ENCODE measurements around the gene EFNA5.

Gene EFNA5

GRCh38 chr5:107565791-107566767 lies 104.7 kb downstream of the EFNA5 start:
- H3K27me3 ChIP-seq (ENCODE audit: insufficient read depth, low read length), result no peaks in the 10 kb centered on the region
- no peak overlapping the region for H3K9ac ChIP-seq (ENCODE audit: low read length)
- no peak overlapping the region for H3K4me3 ChIP-seq (ENCODE audit: low read depth, low read length, poor library complexity, severe bottlenecking)
- no peak overlapping the region for H2AFZ ChIP-seq (ENCODE audit: low read length)
- no peak overlapping the region for H3K27ac ChIP-seq (ENCODE audit: low read depth, low read length, poor library complexity, severe bottlenecking)
- H3K79me2 ChIP-seq (ENCODE audit: insufficient read depth, low read length), result no peaks in the 10 kb centered on the region
- H3K9me2 ChIP-seq (ENCODE audit: low read depth, low read length), result no peaks in the 10 kb centered on the region
- no peaks in the 10 kb centered on the region for H3K36me3 ChIP-seq (ENCODE audit: insufficient read depth, low read length)
- TF ChIP-seq EZH2 (IDR thresholded peaks at IDR 0.05; ENCODE audit: borderline replicate concordance, low read length) (no peak), CTCF (IDR thresholded peaks at IDR 0.05; ENCODE audit: low read length) (no peak)
- H3K4me2 ChIP-seq (ENCODE audit: low read length), result no peak overlapping the region
- no peaks in the 10 kb centered on the region for H4K20me1 ChIP-seq (ENCODE audit: insufficient read depth, low read length)
- H3K4me1 ChIP-seq (ENCODE audit: insufficient read depth, low read length, severe bottlenecking), result peaks cover 59% of the 10 kb centered on the region
- no peaks in the 10 kb centered on the region for H3K9me3 ChIP-seq (ENCODE audit: low read length)
- no peaks in the 10 kb centered on the region for H3F3A ChIP-seq (ENCODE audit: insufficient read depth, low read length)

- no peaks in the 10 kb centered on the region for H3K9me3 ChIP-seq (ENCODE audit: low read length)
- H3K79me2 ChIP-seq (ENCODE audit: insufficient read depth, low read length), result no peaks in the 10 kb centered on the region
- no peak overlapping the region for H3K27ac ChIP-seq (ENCODE audit: low read depth, low read length, poor library complexity, severe bottlenecking)
- no peaks in the 10 kb centered on the region for H3K27me3 ChIP-seq (ENCODE audit: insufficient read depth, low read length)
- peaks cover 48% of the 10 kb centered on the region for H3K4me1 ChIP-seq (ENCODE audit: insufficient read depth, low read length, severe bottlenecking)
- no peak overlapping the region for H2AFZ ChIP-seq (ENCODE audit: low read length)
- no peak for TF ChIP-seq CTCF (IDR thresholded peaks at IDR 0.05; ENCODE audit: low read length)
- TF ChIP-seq EZH2 (IDR thresholded peaks at IDR 0.05; ENCODE audit: borderline replicate concordance, low read length), result no peak
- H3F3A ChIP-seq (ENCODE audit: insufficient read depth, low read length), result no peaks in the 10 kb centered on the region
- no peaks in the 10 kb centered on the region for H3K36me3 ChIP-seq (ENCODE audit: insufficient read depth, low read length)
- H3K4me3 ChIP-seq (ENCODE audit: low read depth, low read length, poor library complexity, severe bottlenecking), result no peak overlapping the region
- H3K9me2 ChIP-seq (ENCODE audit: low read depth, low read length), result no peaks in the 10 kb centered on the region
- H3K9ac ChIP-seq (ENCODE audit: low read length), result no peak overlapping the region
- no peak overlapping the region for H3K4me2 ChIP-seq (ENCODE audit: low read length)
- no peaks in the 10 kb centered on the region for H4K20me1 ChIP-seq (ENCODE audit: insufficient read depth, low read length)
Measured at GRCh38 chr5:107564931-107565372, 105.8 kb downstream of the EFNA5 start.

- H3K79me2 ChIP-seq (ENCODE audit: insufficient read depth, low read length), result no peaks in the 10 kb centered on the region
- peaks cover 42% of the 10 kb centered on the region for H3K4me1 ChIP-seq (ENCODE audit: insufficient read depth, low read length, severe bottlenecking)
- H3K4me2 ChIP-seq (ENCODE audit: low read length), result no peak overlapping the region
Measured at GRCh38 chr5:107563959-107564544, 106.7 kb downstream of the EFNA5 start.

More at GRCh38 chr5:107563959-107564544, 106.7 kb downstream of the EFNA5 start:
- Histone ChIP-seq H3K9me2 (ENCODE audit: low read depth, low read length) (no peaks in the 10 kb centered on the region), H3K27me3 (ENCODE audit: insufficient read depth, low read length) (no peaks in the 10 kb centered on the region), H3K4me3 (ENCODE audit: low read depth, low read length, poor library complexity, severe bottlenecking) (no peak overlapping the region), H3K9me3 (ENCODE audit: low read length) (no peaks in the 10 kb centered on the region), H3K36me3 (ENCODE audit: insufficient read depth, low read length) (no peaks in the 10 kb centered on the region), H4K20me1 (ENCODE audit: insufficient read depth, low read length) (no peaks in the 10 kb centered on the region), H2AFZ (ENCODE audit: low read length) (no peak overlapping the region), H3K27ac (ENCODE audit: low read depth, low read length, poor library complexity, severe bottlenecking) (no peak overlapping the region), H3K9ac (ENCODE audit: low read length) (no peak overlapping the region), H3F3A (ENCODE audit: insufficient read depth, low read length) (no peaks in the 10 kb centered on the region)
- TF ChIP-seq CTCF (IDR thresholded peaks at IDR 0.05; ENCODE audit: low read length) (no peak), EZH2 (IDR thresholded peaks at IDR 0.05; ENCODE audit: borderline replicate concordance, low read length) (no peak)

All from OCI-LY1 (cell line).